ENCODE results near the gene KLHL15. TPM values are rescaled to one million over a fixed set of nuclear protein-coding genes. Genes with fewer than 3 reads are reported as not detected.

KLHL15 gene
- total and polyA plus RNA-seq, 2 of the 4 experiments (the other 2 are of a cell fraction), result 2.4 to 7.5 TPM

DNA sequence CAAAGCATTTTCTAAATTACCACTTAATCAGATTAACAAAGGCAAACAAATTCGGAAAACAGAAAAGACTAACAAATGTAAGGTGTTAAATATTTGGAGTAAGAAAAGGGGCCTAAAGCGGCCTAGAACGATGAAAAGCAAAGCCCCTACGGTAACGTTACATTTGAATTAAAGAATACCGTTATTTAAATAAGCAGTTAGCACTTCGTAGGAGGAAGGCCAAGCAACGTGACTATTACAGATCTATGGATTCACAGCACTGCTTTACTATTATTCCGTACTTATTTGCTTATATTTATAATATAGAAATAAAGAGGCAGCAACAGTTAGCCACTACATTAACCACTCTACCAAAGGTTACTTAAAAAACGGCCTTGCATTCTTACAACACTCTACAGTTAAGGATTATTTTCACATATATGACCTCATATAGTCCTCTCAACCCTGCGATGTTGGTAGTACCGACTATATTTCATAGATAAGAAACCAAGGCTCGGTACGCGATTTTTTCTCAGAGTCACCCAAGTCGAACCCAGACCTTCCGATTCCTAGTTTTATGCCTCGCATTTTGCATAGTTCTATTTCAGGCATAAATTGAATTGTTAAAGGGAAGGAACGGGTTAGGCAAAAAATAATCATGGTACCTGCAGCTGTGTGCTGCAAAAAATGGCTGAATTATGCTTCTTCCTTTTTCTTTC, 2.9 kb downstream of the KLHL15 start (continued):
- TF ChIP-seq MXI1 (IDR thresholded peaks at IDR 0.05; ENCODE audit: borderline replicate concordance, low read depth, low read length), result no peak

- no peak overlapping the region for H4K5ac ChIP-seq (ENCODE audit: low read depth, low read length)
- H3K4me3 ChIP-seq (ENCODE audit: insufficient read depth, low read depth, low read length), result peak overlapping the region; percentile 99
- POLR2A ChIA-PET (ENCODE audit: unreplicated experiment), result no interaction called here
- H2AK5ac ChIP-seq (ENCODE audit: low read depth, low read length), result no peak overlapping the region
- H3K14ac ChIP-seq (replicated peaks; ENCODE audit: low read depth, low read length), result no peak overlapping the region
- H3K27ac ChIP-seq (ENCODE audit: insufficient read depth, low read length), result no peak overlapping the region; the same call in 1 of the 2 replicates
- WGBS, 2 experiments (ENCODE audit: extremely low coverage in 2 of 2, insufficient read length in 1 of 2), result no CpG with 5 or more reads among the region's 1 CpG
- no peaks in the 10 kb centered on the region; the same call in 1 of the 2 replicates for H3K27me3 ChIP-seq (ENCODE audit: control insufficient read depth, insufficient read depth, low read length)
- no peaks in the 10 kb centered on the region for H3K4me1 ChIP-seq (ENCODE audit: control insufficient read depth, insufficient read depth, low read length)
- no peak overlapping the region for H2BK15ac ChIP-seq (ENCODE audit: low read depth, low read length)
- no peaks in the 10 kb centered on the region for H4K20me1 ChIP-seq (ENCODE audit: insufficient read depth, low read length)
- H2BK120ac ChIP-seq (ENCODE audit: low read depth, low read length), result no peak overlapping the region
- in situ Hi-C loops (cut with MboI; ENCODE audit: low sequenced_read_pairs), result no loop called here
- no peak overlapping the region for H3K18ac ChIP-seq (ENCODE audit: low read depth, low read length)
- H3K4me2 ChIP-seq (ENCODE audit: low read depth, low read length), result peak overlapping the region; percentile 80
- H3K9ac ChIP-seq (ENCODE audit: low read depth, low read length), result peak overlapping the region; percentile 91
- TF ChIP-seq MXI1 (IDR thresholded peaks at IDR 0.05; ENCODE audit: borderline replicate concordance, low read depth, low read length), result no peak
- TF ChIP-seq USF2 (IDR thresholded peaks at IDR 0.05; ENCODE audit: low read depth, low read length), result no peak
- TF ChIP-seq RAD21 (IDR thresholded peaks at IDR 0.05; ENCODE audit: low read length), result no peak
- TF ChIP-seq RFX5 (IDR thresholded peaks at IDR 0.05; ENCODE audit: low read depth, low read length), result no peak
- peaks cover 0 to 6% of the 10 kb centered on the region in 2 experiments; a peak in 2 of 4 replicates for H3K79me1 ChIP-seq (ENCODE audit: low read depth in 1 of 2, low read length in 2 of 2)
- H2AK9ac ChIP-seq (replicated peaks; ENCODE audit: low read depth, low read length, poor library complexity), result no peak overlapping the region
- ATAC-seq (ENCODE audit: low read depth) (no peak), DNase-seq (no peak)
- no peak overlapping the region for H3K56ac ChIP-seq (ENCODE audit: extremely low read depth, insufficient read depth, low read length)
- H3K4ac ChIP-seq (ENCODE audit: low read depth, low read length), result no peak overlapping the region
- no peak overlapping the region for H2BK20ac ChIP-seq (ENCODE audit: low read depth, low read length)
- BruUV-seq (replicated peaks), result no TSS peak
- intact Hi-C loops (cut with micrococcal nuclease), result no loop called here
- no peaks in the 10 kb centered on the region for H3K9me3 ChIP-seq (ENCODE audit: control insufficient read depth, insufficient read depth, low read length)
- no peaks in the 10 kb centered on the region; the same call in 1 of the 2 replicates for H3K9me1 ChIP-seq (ENCODE audit: insufficient read depth, low read length)
- H2AFZ ChIP-seq (replicated peaks; ENCODE audit: low read length, poor library complexity), result no peak overlapping the region
- CTCF ChIA-PET, result interaction anchor here (0.5 to 0.6 kb wide), 2 partner anchors 73 to 90 kb away, joined by 3 read pairs; no protein-coding TSS in a partner anchor
- H3K36me3 ChIP-seq (ENCODE audit: control insufficient read depth, insufficient read depth, low read length), result no peaks in the 10 kb centered on the region
- dilution Hi-C loops (cut with HindIII; ENCODE audit: low sequenced_read_pairs, unreplicated experiment), result no loop called here
- H4K91ac ChIP-seq (ENCODE audit: insufficient read depth, low read depth, low read length), result no peak overlapping the region
- H2BK5ac ChIP-seq (ENCODE audit: low read depth, low read length, poor library complexity, severe bottlenecking), result no peak overlapping the region
- H3K23ac ChIP-seq (ENCODE audit: low read depth, low read length), result no peak overlapping the region
- no peak overlapping the region for H4K8ac ChIP-seq (ENCODE audit: low read depth in 2 of 2, low read length in 2 of 2)
These were observed 3.4 kb downstream of the KLHL15 start for GRCh38 chrX:24023544-24023943.
